Stimulated activated CD4-positive, alpha-beta T cell treated with anti-CD3 and anti-CD28 coated beads, Interleukin-15, amount 100 ng/mL, for 24 hours (primary cell): Measurements from ENCODE around the gene ADSS1.

Experiments used
- DNase-seq: peaks from one replicate; pipeline ENCODE4 v3.0.0-alpha.2; 2020

Gene ADSS1

DNA sequence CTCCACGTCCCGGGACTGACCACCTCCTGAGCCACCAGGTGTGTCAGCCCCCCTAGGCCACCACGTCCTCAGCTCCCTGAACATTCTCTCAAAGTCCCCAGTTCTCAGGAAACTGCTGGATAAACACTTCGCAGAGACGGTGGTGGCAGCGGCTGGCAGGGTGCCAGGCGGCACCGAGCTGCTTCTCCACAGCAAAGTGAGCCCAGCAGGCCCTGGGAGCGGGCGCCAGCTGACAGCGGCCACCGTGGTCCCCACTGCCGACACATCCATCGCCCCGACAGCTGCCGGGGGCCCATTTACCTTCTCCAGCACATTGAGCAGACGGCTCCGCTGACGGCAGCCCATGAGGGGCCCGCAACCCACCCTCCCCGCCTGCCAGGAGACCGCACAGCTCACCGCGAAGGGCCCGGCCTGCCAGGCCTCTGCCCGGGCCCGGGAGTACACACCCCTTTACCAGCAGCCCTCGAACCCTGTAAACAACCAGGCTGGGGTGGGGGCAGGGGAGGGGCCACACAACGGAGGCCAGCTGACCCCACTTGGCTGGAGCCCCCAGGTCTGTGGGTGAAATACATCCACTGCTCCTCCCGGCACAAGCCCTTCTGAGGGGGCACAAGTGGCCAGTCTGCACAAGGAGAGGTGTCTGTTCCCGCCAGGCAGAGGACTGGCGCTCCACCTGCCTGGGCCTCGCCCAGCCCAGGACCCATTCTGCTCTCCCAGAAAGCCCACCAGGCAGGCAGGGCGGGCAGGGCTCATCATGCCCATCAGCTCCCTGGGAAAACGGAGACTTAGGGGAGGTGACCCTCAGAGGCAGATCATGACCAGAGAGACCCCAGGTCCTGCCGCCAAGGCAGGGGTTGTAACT is 61.0 kb downstream of the ADSS1 start:
- no peak for DNase-seq

DNA sequence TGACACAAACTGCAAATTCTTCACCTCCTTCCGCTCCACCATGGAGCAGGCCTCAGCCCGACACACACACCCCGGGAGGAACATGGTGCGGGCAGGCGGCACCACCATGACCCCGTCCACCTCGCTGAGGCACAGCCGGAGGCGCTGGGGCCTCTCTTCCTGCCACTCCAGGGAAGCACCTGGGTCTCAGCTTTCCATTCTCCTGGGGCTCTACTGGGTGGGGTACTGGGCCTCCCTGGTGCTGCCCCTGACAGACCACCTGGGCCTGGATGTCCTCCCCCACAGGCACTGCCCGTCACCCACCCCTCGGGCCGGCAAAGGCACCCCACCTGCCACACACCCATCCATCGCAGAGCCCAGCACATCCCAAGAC is 61.7 kb downstream of the ADSS1 start:
- no peak for DNase-seq

DNA sequence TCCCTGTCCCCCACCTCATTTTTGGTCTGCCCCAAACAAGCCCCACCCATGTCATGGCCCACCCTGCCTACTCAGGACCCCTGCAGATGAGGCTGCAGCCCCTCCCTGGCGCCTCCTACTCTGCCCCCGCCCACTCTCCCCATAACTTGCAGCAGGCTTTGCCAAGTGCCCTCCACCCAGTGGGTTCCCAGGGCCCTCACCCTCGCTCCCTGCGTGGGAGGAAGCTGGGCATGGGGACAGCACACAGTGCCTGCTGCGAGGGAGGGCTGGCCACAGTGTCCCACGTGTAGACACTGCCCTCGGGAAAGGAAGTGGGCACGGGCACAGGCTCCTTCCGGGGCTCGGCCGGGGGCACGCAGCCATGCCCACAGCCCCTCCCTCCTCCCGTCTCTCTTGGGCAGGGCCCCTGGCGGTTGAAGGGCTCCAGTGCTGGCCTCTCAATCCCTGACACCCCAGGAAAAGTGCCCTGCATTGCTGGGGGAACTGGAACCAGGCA is 62.1 kb downstream of the ADSS1 start:
- no peak for DNase-seq

DNA sequence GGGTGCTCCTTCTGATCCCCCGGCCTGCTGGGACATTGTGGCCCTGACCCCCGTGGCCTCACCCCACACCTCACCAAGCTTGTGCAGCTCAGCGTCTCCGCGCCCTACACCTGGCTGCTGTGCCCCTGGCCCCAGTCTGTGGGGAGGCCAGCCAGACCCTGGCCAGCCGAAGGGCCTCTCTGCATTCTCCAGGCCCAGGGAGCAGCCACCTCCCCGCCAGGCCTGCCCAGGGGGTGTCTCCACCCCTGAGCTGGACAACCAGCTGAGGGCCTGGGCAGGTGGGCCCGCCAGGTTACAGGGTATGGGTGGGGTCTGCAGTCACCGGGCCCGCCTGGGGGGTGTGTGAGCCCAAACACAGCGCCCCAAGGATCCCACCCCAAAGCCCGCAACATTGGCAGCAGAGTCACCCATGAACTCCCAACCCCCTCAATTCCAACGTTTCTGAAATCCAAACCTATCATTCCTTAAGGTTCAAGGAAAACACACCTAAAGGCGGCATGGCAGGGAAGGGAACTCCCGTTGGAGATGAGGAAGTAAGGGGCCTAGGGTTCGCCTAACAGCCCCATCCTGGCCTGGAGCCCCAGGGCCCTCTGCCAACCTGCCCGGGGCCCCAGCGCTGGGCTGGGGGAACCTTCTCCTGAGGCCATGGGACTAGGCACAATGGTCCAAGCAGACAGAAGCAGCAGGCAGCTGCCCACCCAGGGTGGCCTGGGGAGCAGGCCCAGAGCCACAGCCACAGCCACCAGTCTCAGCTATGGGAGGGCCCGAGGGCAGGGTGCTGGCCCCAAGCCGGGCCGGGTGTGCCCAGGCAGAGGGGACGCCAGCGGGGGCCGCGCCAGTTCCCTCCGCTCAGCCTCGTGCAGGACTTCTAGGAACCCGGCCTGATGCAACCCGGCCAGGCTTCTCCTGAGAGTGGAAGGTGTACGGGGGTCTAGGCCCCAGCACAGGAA is 63.0 kb downstream of the ADSS1 start:
- DNase-seq: no peak

DNA sequence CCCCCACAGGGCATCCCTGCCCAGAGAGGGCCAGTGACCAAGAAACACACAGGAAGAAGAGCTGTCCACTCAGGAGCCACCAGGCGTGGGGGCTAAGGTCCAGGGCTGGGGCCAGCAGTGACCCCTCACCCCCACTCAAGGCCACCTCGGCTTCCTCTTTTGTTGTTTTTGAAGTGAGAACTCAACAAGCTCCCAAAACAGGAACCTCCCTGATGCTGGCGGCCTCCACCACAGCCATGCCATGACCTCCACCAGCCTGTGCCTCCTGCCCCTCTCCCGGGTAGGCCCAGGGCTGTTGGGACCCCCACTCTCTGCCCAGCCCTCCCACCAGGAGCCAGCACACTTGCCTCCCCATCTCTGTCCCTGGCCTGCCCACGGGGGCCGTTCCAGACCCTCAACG is 63.7 kb downstream of the ADSS1 start:
- DNase-seq: no peak

DNA sequence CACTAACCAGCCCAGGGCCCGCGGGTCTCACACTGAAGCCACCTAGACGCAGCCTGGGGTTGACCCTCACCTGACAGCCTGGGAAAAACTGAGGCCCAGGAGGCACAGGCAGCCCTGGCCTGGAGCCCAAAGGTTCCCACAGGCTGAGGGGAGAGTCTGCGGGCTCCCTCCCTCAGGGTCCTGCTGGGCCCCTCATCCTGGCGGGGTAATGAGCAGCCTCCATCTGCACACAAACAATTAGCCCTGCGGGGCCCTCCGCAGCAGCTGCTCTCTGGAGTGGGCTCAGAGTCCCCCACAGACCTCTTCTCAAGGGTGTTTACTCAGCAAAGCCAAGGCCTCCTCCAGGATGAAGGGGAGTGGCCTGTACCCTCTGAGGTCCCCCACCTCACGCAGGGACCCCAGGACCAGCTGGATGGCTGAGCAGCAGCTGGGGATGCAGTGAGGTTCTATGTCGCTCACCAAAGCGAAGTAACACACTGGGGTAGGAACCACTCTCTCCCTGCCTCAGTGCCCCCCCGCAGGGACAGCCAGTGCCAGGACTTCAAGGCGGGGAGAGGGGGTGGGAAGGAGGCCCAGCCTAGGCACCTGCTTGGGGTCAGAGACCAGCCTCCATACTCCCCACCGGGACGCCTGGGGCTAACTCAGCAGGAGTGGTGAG is 64.3 kb downstream of the ADSS1 start:
- no peak for DNase-seq

DNA sequence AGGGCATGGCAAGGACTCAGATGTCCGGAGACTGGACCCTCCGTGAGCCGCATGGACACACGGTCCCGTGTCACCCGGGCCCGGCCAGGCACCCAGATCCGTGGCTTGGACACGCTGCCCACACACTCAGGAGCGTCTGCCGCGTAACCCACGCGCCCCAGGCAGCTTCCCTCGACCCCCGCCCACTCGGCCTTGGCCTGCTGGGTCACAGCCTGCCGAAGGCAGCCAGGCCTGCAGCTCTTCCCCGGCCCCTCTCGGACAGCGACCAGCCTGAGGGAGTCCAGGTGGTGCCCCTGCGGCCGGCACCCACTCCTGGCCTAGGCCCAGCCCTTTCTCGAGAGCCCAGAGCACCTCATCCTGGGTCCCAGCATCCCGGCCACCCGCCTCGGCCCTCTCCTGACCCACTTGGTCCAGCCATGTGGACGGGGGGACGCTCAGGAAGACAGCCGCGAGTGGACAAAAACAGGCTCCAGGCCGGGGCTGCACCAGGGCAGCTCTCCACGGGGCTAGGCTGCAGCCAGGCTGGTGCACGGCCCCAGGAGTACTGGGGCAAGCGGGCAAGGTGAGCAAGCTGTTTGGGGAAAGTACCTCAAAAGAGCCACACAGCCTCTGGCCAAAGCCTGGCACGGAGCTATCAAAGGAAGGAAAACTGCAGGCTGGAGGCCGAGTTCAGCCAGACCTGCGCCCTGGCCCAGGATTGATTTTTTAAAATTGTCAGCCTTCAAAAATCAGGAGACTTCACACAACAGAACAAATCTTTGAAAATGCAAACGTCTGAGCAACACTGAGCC is 65.0 kb downstream of the ADSS1 start:
- no peak for DNase-seq

DNA sequence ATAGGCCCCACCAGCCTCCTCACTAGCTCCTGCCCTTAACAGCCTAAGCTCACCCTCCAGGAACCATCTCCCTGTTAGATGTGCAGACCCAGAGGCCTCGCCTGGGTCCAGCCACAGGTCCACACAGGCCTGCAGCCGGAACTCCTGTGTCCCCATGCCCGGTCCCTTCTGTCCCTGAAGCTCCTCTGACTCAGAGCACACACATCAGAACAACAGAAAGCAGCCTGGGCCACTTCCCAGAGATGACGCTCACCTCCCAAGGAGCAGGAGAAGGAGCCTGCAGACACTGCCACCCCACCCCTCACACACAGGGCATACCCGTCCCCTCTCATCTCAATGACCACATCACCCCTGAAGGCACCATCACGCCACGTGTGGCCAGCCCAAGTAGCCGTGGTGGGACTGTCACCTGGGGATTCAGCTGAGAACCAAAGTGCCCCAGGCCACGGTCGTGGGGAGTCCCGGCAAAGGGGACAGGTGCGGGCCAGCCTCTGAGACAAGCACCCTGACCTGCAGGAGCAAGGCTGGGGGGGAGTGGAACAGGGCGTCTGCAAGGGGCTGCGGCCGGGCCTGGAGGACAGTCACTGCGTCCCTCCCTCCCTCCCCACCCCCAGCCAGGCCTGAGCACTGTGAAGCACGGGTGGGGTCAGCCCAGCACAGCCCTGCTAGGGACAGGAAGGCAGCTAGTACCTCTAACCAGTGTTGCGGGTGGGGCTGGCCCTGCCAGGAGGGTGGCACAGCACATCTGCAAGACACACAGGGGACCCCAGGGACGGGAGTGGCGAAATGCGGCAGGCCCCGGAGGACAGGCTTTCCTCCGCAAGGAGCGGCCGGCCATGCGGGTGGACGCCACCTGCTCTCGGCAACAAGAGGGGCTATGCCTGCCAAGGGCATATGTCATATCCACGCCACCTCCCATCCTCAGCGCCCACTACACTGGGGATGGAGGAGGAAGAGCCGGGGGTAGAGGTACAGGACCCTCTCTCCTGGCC is 66.0 kb downstream of the ADSS1 start:
- no peak for DNase-seq

DNA sequence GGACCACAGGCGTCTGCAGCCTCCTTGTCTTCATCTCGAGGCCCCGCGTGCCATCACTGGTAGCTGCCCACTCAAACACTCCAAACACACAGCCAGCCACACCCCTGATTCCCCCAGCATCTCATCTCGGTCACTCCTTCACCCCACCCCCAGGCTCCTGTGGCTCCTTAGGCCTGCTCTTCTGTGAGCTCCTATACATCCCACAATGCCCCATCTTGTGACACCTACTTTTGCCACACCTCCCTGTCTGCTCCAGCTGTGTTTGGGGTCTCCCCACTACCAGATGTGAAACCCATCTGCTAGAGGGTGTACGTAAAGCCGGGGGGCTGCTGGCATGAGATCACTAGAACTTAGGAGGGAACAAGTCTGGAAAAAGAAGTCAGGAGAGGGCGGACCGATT is 67.4 kb downstream of the ADSS1 start:
- no peak for DNase-seq

DNA sequence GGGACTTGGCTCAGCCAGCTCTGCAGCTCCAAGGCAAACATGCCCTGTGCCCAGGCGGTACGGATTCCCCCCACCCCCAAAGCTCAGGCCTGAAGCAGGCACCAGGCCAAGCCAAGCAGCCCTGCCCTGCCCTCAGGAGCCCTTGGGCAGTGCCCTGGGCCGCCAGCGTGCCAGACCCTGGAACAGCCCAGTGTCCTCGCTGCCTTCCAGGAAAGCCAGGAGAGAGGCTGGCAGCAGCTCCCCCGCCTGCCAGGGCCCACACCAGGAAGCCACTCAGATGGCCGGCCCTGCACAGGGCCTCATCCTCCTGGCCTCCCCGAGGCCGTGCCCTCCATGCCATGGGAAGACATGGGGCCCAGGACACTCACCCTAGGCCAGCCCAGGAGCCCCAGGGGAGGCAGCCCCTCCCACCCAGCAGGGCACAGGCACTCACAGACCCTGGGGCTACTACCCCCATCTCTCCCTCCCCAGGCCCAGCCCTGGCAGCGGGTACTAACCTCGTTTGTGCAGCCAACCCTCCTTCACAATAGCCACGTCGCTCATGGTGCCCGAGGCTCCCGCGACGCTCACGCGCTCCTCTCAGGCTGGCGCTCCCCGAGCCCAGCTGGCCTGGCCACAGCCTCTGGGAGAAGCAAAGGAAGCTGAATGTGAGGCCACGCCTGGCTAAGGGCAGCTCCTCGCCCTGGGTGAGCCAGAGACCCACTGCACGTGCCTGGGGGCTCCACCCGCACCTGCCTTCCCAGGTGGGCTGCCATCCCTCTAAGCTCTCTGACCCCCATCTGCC is 68.3 kb downstream of the ADSS1 start:
- no peak for DNase-seq

DNA sequence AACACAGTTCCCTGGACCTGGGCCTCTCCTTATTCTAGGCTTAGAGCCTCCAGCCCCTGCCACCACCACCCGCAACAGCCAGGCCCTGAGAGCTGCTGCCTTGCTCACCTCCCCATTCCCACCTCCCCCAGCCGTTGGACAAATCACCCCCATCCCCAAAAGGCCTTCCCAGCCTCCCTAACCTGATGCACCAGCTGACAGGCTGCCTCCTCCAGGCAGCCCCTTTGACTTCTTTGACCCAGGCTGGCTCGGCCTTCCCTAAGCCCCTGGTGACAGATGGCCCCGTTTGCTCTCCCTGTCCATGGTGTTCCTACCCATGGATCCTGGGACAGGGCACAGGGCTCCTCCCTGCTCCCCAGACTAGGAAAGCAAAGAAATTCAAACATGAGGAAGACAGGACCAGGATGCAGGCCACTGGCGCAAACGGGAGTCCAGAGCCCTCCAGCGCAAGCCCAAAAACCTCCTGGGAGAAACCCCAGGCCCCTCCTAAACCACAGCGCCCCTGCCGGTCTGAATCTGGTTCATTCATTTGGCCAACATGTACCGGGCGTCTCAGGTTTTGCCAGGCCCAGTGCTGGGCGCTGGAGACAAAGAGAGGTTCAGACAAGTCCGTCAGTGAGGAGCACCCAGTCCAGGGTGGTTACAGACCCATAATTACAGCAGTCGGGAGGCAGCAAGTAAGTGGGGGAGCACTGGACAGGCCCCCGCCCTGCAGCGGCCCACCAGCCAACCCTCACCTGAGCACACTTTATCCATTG is 69.1 kb downstream of the ADSS1 start:
- no peak for DNase-seq

DNA sequence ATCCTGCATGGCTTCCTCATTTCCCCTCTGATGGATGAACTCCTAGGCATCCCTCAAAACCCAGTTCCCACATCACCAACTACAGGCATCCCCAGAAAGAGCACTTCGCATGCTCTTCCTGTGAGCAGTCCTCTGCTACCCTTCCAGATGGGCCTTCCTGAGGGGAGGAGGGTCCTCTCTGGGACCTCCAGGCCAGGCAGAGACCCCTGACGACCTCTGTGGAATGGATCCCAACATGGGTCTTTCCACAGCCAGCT is 69.6 kb downstream of the ADSS1 start:
- DNase-seq: no peak

DNA sequence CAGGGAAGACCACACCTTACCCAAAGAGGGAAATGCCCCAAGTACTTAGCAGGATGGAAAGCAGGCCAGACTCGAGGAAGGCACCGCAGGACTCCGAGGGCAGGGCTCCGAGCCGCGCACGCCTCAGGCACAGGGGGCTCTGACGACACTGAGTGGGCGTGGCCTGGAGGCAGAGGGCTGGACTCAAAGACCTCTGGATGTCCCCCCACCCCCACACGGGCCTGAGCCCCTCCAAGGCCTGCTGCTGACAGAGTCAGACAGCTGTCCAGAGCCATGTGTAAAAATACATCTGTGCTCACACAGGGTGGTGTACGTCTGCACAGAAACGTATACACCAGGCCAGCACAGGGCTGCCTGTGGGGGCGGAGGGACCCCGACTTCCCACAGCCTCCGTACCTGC is 70.1 kb downstream of the ADSS1 start:
- DNase-seq: peak; percentile 74

DNA sequence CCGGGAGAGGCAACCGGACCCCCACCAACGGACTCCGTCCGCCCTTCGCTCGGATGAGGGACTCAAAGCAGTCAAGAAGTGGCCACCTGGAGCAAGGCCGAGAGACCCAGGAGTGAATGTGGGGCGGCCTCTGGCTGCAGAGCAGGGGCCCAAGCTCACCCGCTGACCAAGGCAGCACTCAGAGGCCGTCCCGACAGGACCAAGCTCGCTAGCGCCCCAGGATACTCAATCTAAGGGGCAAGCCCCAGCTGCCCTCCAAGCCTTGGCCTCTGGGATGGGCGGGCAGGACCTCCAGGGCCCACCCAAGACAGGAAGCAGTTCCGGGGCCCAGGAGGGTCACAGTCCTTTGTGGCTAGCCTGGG is 70.6 kb downstream of the ADSS1 start:
- no peak for DNase-seq

DNA sequence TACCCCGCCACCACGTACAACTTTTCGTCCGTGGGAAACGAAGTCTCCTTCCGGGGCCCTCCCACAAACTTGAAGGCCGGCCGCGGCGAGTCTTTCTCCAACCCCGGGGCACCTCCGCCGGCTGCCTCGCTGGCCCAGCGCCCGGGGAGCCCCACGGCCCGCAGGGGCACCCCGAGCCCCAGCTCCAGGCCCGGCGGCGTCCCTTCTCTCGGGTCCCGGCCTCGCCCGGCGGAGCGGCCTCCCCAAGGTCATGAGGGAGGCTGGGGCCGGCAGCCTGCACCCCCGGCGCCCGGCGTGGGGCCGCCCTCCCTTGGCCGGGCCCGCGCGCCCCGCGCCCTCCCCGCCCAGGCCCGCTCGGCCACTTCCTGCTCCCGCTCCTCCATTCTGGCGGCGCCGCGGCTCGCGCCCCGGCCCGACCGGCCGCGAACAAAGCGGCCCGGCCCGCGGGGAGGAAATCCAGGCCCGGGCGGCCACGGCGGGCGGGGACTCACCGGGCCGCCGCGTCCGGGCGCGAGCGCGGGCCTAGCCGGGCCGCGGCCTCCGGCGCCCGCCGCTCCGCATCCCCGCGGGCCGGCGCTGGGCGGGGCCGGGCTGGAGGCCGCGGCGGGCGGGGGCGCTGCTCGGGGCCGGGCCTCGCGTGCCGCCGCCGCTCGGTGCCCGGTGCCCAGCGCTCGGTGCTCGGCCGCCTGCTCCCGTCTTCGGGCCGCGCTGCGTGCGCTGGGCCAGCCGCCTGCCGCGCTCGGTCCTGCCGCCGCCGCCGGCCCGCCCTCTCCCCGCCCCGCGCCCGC is 71.2 kb downstream of the ADSS1 start, which contains the start of gene AKT1:
TSS of gene AKT1 (minus strand) at position 756 of the 788 bp plus-strand sequence. CDS start 3,105 bp downstream, outside the sequence.
- DNase-seq: peak; percentile 47

DNA sequence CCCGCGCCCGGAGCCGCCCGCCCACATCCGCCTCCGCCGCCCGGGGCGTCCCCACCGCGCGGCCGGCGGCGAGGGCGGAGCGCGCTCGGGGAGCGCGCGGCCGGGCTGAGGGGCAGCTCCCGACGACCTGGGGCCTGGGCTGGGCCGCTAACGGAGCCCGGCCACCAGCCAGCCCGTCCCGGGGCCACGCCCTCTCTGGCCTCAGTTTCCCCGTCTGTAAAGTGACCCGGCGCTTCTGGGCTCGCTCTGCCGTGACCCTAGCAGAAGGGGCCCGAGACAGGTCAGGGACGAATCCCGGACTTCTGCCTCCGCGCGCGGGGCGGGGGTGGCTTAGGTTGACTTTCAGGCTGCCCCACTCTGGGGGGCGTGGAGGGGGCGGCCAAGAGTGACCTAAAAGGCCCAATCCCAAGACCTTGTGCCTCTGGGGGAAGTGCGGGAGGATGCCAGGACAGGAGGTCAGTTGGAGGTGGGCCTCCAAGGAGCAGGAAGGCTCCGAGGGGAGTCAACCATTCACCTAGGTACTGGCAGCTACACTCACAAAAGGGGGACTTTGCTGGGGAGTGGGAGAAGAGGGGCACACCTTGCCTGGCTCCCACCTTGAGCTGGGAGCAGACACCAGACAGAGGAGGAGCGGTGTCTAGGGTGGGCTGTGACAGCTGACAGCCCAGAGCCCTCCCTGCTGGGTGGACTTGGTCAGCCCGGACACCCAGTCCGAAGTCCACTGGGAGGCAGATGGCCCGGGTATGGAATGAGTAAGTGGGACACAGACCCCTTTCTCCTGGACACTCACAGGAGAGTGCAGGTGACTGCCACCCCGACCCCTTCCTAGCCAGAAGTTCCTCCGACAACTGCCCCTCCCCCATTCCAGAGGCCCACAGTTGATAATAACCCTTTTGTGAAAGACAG is 72.0 kb downstream of the ADSS1 start:
- peak; percentile 73 for DNase-seq

DNA sequence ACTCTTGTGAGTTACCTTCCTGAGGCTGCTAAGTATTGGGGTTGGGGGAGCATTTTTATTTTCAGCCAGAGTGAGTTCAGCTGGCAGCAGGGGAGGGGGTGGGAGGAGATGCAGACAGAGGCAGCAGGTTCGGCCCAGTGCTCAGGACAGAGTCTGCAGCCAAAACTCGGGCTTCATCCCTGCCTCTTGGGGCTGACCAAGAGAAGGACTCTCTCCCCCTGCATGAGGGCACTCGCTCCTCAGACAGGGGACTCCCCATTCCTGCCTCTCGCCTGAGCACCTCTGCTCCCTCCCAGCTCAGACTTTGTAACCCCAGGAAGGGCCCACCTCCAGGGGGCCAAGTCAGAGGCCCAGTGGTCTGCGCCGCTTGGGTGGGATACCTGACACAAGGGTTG is 72.7 kb downstream of the ADSS1 start:
- DNase-seq: no peak
